Sigmoid colon (tissue), 4 donors: Measurements from ENCODE around the gene FILIP1.

Source experiments
- CTCF ChIP-seq, 4 experiments: fragments of 450-650 bp in 3 of 4; fragments of 200-600 bp in 1 of 4; IDR thresholded peaks; one replicate each; pipeline ENCODE4 v1.5.1; 2016 to 2019; ENCODE audit warnings: antibody characterized with exemption in 4 of 4, mild to moderate bottlenecking in 3 of 4, moderate library complexity in 2 of 4
- EP300 ChIP-seq, 4 donors: sonication (generic); formaldehyde crosslinking; IDR thresholded peaks; one replicate each; pipeline ENCODE4 v1.6.1; 2017; ENCODE audit warnings: antibody characterized with exemption in 4 of 4
- POLR2A ChIP-seq, 2 donors: fragments of 450-650 bp; IDR thresholded peaks; one replicate each; pipeline ENCODE4 v1.6.1; 2016; ENCODE audit warnings: antibody characterized with exemption in 2 of 2, mild to moderate bottlenecking in 2 of 2, moderate library complexity in 2 of 2
- POLR2AphosphoS5 ChIP-seq, 4 donors: sonication (generic); formaldehyde crosslinking; IDR thresholded peaks; one replicate each; pipeline ENCODE4 v1.6.1; 2017; ENCODE audit warnings: antibody characterized with exemption in 4 of 4

- no peak for TF ChIP-seq CTCF (IDR thresholded peaks at IDR 0.05)
- TF ChIP-seq POLR2AphosphoS5 (IDR thresholded peaks at IDR 0.05) = no peak
- TF ChIP-seq EP300 (IDR thresholded peaks at IDR 0.05) = no peak
- no peak for TF ChIP-seq POLR2A (IDR thresholded peaks at IDR 0.05)
Observed at GRCh38 chr6:75479712-75480111, 13.9 kb downstream of the FILIP1 start.
